Activated CD4-positive, alpha-beta T cell treated with anti-CD3 and anti-CD28 coated beads for 4 hours (primary cell): ENCODE data around the gene THBS2.

Experiments used
- DNase-seq, 2 donors: peaks; one replicate each; pipeline ENCODE4 v3.0.0-alpha.2; 2020

THBS2 gene

GRCh38 chr6:169177516-169178166 is 76.0 kb downstream of the THBS2 start:
- no peak for DNase-seq

- DNase-seq = no peak
Observed at GRCh38 chr6:169176361-169176991, 77.2 kb downstream of the THBS2 start.

DNA sequence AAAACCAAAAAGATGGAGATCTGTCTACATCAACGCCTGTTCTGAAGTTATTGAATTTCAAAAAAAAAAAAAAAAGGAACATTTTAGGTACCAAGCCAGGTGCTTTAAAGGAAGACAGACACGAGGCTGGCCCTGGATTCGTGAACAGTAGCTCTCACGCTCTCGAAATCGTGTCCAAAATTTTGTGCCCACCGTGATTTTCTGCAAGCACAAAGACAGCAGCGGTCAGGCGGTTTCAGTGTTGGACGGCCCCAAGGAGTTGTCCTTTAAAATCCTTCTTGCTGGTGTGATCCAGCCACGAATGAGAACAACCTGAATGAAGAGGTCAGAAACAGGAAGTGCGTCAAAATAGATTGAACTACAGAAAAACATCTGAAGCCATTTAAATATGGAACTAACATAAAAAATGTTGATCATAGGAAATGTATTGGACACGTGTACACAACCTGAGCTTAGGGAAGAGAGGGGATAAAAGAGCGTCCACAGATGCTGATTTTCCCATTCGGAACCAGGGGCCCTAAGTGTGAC is 78.2 kb downstream of the THBS2 start:
- no peak for DNase-seq

DNA sequence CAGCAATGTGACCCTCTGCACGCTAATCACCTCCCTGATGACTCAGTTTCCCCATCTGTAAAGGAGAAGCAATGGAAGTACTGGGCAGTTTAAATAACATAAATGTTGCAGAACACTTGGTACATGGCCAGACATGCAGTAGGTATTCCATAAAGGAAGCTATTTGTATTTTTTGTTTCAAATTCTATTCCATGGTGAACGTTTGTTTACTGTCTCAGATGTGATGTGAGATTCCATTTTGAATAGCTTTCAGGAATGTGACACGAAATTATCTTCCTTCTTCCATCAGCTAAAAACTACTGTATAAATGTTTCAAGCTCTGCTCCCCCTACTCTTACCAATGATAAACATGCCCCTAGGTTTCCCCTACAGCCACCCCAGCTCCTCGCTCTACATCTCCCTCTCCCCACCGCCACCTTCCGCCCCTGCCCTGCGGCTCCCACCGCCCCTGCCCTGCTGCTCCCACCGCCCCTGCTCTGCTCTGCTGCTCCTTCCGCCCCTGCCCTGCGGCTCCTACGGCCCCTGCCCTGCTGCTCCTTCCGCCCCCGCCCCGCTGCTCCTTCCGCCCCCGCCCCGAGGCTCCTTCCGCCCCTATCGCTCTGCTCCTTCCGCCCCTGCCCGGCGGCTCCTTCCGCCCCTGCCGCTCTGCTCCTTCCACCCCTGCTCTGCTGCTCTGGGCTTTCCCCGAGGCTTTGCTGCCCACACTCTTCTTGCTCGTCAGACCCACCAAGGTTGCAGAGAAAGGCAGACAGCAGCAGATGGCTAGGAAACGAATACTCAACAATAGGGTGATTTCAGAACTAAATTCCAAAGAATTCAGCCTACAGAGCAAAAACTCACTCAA is 78.9 kb downstream of the THBS2 start:
- DNase-seq = no peak

DNA sequence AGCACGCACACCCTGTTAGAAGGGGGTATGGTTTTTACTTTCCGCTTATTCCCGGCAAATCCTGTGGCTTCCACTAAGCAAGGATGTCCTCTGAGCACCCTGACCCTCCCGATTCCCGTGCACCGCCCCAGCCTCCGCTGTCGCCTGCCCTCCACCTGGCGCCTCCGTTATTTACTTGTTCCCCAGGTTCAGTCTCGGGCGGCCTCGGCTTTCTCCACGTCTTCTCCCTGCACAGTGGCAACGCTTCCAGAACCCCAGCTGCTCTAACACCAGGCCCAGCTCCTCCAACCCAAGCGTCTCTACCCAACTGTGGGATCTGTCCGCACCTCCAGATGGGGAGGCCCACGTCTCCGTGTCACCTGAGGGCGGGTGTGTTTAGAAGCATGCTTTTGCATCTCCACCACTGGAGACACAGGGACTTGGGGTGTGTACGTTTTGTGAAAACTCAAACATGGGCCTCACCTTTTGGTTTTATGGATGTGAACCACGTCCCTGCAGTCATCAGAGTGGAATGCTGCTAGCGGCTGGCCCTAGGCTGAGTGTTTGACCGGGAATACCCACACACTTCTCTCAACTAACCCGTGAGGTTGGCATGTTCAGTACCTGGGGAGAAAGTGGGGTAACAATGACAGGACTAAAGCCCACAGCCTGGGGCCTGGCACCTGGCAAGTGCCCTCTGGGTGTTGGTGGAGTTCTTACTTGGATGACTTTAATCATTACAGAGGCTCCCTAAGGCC is 79.9 kb downstream of the THBS2 start:
- no peak for DNase-seq

GRCh38 chr6:169172946-169173345 is 80.7 kb downstream of the THBS2 start:
- DNase-seq = no peak

DNA sequence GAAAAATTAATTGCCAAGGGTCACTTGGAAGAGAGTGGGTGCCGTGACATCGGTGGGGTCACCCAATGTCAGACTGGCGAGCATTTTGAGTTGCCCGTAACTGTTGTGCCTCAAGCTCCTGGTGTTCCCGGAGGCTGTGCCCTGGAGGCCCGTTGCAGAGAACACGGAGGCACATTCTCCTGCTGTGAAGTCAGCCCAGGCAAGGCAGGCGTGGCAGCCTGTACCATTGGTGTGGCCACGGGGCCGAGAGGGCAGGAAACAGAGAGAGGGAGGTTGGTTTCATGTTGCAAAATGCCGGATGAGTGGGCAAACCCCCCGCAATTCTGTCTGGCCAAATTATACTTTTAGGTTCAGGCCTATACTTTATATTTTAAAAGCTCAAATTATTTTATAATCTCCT is 81.2 kb downstream of the THBS2 start:
- no peak for DNase-seq

DNA sequence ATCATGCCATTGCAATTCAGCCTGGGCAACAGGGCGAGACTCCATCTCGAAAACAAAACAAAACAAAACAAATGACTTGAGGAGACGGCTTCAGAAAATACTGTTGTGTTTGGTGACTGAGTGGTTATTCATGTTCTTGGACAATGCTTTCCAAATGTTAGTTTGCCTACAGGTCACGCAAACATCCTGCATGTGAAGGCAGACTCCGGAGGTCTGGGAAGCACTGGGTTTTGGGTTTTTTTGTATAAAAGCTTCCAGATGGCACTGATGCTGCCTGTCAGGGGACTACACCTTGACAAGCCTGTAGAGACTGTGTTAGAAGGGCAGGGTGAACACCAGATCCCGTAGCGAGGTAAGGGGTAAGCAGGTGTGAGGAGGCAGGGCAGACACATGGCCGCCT is 81.7 kb downstream of the THBS2 start:
- DNase-seq = no peak

DNA sequence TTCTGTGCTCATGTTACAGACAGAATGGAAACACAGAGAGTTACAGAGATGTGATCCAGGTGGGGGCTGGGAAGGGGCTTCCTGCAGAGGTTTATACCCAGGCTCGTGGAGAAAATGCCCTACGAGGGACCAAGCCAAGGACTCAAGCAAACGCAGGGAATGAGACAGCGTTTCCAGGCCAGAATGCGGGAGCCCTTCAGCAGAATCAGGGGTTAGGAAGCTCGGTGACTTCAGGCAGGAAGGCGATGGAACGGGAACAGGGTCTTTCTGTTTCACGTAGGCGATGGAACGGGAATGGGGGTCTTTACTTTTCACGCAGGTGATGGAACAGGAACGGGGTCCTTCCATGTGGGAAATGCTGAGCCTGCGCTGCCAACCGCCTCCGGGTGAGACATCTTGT is 82.6 kb downstream of the THBS2 start:
- DNase-seq = no peak

GRCh38 chr6:169170583-169170955 is 83.1 kb downstream of the THBS2 start:
- no peak for DNase-seq

GRCh38 chr6:169169941-169170582 is 83.6 kb downstream of the THBS2 start:
- DNase-seq = no peak

DNA sequence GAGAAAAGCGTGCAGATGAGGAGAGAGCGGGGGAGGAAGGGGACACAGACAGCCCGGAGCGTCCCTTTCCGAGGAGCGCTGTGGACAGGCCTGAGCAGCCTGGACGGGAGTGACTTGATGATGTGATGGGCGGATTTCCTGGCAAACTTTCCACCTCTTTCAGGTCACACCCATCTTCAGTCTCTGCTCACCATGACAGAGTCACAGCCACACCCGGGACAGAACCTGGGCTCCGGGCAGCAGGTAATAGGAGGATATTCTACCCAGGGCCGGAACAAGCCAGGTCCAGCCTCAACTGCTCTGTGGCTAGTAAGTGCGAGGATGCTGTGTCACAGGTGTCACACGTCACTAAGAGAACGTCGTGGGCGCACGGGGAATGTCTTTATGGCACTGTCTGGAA is 84.3 kb downstream of the THBS2 start:
- DNase-seq = no peak

- no peak for DNase-seq
Observed at GRCh38 chr6:169168706-169169105, 84.9 kb downstream of the THBS2 start.

- no peak for DNase-seq
Observed at GRCh38 chr6:169168302-169168630, 85.4 kb downstream of the THBS2 start.

DNA sequence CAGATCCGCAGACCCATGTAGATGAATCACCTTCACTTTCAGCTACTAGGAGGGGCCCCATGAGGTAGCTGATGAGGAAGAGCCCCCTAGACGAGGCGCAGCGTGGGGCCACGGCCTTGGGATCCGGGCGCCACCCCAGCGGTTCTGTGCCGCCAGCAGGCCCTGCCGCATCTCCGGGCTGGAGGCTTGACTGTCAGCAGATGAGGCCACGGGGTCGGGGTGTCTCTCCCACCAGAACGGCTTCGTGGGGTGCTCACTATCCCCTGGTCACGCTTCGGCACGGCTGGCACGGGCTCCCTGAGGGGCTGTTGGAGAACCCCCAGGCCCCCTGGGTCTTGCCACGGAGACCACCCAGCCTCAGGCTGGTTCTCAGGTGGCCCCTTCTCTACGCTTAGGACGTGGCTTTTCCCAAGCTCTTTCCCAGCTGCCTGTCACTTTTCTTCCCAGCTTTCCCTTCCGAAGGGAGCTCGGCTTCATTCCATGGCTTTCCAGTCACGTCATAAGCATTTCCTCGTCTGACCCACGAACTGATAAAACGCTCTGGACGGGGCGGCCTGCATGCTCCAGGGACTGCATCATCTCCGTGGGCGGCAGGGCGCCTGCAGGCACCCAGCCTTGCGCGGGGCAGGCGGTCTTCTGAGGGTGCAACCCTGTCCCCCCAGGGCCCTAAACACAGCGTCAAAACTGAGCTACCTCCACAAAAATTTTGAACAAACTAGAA is 85.9 kb downstream of the THBS2 start:
- no peak for DNase-seq

DNA sequence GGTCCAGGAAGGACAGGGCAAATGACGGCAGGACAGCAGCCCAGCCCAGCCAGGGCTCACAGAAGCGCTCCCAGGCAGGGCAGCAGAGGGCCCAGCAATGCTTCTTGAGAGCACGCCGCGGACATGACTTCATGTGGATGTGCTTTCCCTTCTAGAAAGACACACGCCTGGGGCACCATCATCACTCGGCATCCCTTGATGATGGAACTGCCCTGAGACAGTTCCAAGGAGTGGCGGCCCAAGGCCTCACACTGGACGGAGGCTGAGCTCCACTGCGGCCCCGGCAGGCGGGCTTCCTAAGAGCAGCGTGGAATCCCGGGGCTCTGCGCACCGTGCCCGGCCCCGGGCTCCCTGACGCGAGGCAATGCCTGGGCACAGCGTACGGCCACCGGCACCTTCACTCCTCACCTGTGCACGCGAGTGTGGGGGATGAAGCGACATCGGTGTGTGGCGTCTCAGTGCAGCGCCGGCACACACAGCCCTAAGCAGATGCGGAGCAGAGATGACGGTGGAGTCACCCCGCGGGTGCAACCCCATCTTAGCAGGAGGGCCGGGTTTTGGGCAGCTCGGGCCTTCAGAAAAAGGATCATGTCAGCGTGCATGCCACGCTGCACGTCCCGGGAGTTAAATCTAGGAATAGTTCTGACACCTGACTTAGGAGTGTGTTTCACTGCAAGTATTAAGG is 86.6 kb downstream of the THBS2 start:
- DNase-seq = no peak
